ENCODE results near the gene FAM149B1. TPM values are rescaled to one million over a fixed set of nuclear protein-coding genes. Genes with fewer than 3 reads are reported as not detected.

The FAM149B1 gene
- total and polyA plus RNA-seq, 3 donors from 2014 or later: 28.7 to 65.1 (median 42.0) TPM

- H3K4me1 ChIP-seq: no peaks in the 10 kb centered on the region
- 82 to 92% methylated on average over 3 of the region's 3 CpGs for WGBS, 2 donors
- H3K4me3 ChIP-seq: no peak overlapping the region
- intact Hi-C loops (cut with DNase I; ENCODE audit: low total_unique reads): no loop called here
- H3K36me3 ChIP-seq (ENCODE audit: low read depth, missing control alignments): no peaks in the 10 kb centered on the region
- H3K27ac ChIP-seq: no peak overlapping the region
- TF ChIP-seq, protein P1, sequence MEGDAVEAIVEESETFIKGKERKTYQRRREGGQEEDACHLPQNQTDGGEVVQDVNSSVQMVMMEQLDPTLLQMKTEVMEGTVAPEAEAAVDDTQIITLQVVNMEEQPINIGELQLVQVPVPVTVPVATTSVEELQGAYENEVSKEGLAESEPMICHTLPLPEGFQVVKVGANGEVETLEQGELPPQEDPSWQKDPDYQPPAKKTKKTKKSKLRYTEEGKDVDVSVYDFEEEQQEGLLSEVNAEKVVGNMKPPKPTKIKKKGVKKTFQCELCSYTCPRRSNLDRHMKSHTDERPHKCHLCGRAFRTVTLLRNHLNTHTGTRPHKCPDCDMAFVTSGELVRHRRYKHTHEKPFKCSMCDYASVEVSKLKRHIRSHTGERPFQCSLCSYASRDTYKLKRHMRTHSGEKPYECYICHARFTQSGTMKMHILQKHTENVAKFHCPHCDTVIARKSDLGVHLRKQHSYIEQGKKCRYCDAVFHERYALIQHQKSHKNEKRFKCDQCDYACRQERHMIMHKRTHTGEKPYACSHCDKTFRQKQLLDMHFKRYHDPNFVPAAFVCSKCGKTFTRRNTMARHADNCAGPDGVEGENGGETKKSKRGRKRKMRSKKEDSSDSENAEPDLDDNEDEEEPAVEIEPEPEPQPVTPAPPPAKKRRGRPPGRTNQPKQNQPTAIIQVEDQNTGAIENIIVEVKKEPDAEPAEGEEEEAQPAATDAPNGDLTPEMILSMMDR (IDR thresholded peaks at IDR 0.05): no peak
- no peak for TF ChIP-seq POLR2A (IDR thresholded peaks at IDR 0.05)
- no peak for DNase-seq
- no peaks in the 10 kb centered on the region for H3K27me3 ChIP-seq
- H3K9me3 ChIP-seq: no peaks in the 10 kb centered on the region
These were observed 125.5 kb downstream of the FAM149B1 start for GRCh38 chr10:73293461-73293860.

Small RNA genes lying within 50 kb of the gene (small RNA-seq; reads per million reads assigned to genes)
- gene RF00019 (0 reads per million in 2 donors), gene RNU6-833P (0 to 0.27 reads per million in 2 donors), gene SNORA11F (5.5 to 7.4 reads per million in 2 donors)

Other genes with a start within 250 kb of the FAM149B1 start
- gene PLA2G12B, start 213.3 kb upstream of the FAM149B1 start, total RNA-seq: not detected
- gene PLA2G12B, start 213.3 kb upstream of the FAM149B1 start, polyA plus RNA-seq (ENCODE audit: insufficient read depth, low read depth, low replicate concordance): 0.29 TPM
- 10 to 100 TPM; 19.0 to 20.2 TPM for gene P4HA1, start 71.3 kb upstream of the FAM149B1 start, total RNA-seq
- 28.1 TPM for gene P4HA1, start 71.3 kb upstream of the FAM149B1 start, polyA plus RNA-seq (ENCODE audit: insufficient read depth, low read depth, low replicate concordance)
- 1 to 10 TPM; 3.0 to 5.6 TPM for gene NUDT13, start 57.7 kb upstream of the FAM149B1 start, total RNA-seq
- 5.9 TPM for gene NUDT13, start 57.7 kb upstream of the FAM149B1 start, polyA plus RNA-seq (ENCODE audit: insufficient read depth, low read depth, low replicate concordance)
- 10 to 100 TPM; 57.6 to 66.4 TPM for gene ECD, start 111 bp upstream of the FAM149B1 start, total RNA-seq
- 35.7 TPM for gene ECD, start 111 bp upstream of the FAM149B1 start, polyA plus RNA-seq (ENCODE audit: insufficient read depth, low read depth, low replicate concordance)
- gene DNAJC9, start 79.1 kb downstream of the FAM149B1 start, total RNA-seq: 10 to 100 TPM; 30.2 to 31.1 TPM
- 18.3 TPM for gene DNAJC9, start 79.1 kb downstream of the FAM149B1 start, polyA plus RNA-seq (ENCODE audit: insufficient read depth, low read depth, low replicate concordance)
- 10 to 100 TPM; 45.7 to 59.6 TPM for gene MRPS16, start 84.5 kb downstream of the FAM149B1 start, total RNA-seq
- gene MRPS16, start 84.5 kb downstream of the FAM149B1 start, polyA plus RNA-seq (ENCODE audit: insufficient read depth, low read depth, low replicate concordance): 83.5 TPM
- 10 to 100 TPM; 29.6 to 46.2 TPM for gene CFAP70, start 190.7 kb downstream of the FAM149B1 start, total RNA-seq
- gene CFAP70, start 190.7 kb downstream of the FAM149B1 start, polyA plus RNA-seq (ENCODE audit: insufficient read depth, low read depth, low replicate concordance): 57.2 TPM
- 10 to 100 TPM; 43.9 to 64.5 TPM for gene ANXA7, start 245.9 kb downstream of the FAM149B1 start, total RNA-seq
- gene ANXA7, start 245.9 kb downstream of the FAM149B1 start, polyA plus RNA-seq (ENCODE audit: insufficient read depth, low read depth, low replicate concordance): 76.3 TPM

Data from testis (tissue), 3 donors.